Vagina (tissue), 2 donors: ENCODE measurements around the gene QSOX1. TPM values are rescaled to one million over a fixed set of nuclear protein-coding genes. Genes with fewer than 3 reads are reported as not detected.

ENCODE experiments used
- DNase-seq, 2 donors: peaks; one replicate each; pipeline ENCODE4 v3.0.0-alpha.2; 2017; ENCODE audit errors: extremely low spot score in 2 of 2
- H3K27ac ChIP-seq: fragments of 200-600 bp; sonication (generic); one replicate; pipeline ENCODE4 v1.5.1; 2019
- H3K27me3 ChIP-seq: fragments of 200-600 bp; sonication (generic); one replicate; pipeline ENCODE4 v1.5.1; 2019
- H3K36me3 ChIP-seq, 2 donors: fragments of 200-600 bp; sonication (generic); one replicate each; pipeline ENCODE4 v1.5.1; 2017 to 2019
- H3K4me1 ChIP-seq: fragments of 200-600 bp; sonication (generic); one replicate; pipeline ENCODE4 v1.5.1; 2019
- H3K4me3 ChIP-seq, 2 donors: fragments of 200-600 bp; sonication (generic); 1 replicate in 1 of 2; 2 replicates in 1 of 2; pipeline ENCODE4 v1.5.1; 2016 to 2019
- H3K9me3 ChIP-seq: fragments of 200-600 bp; sonication (generic); one replicate; pipeline ENCODE4 v1.5.1; 2019
- CTCF ChIP-seq, 3 experiments: fragments of 450-650 bp in 2 of 3; fragments of 200-600 bp in 1 of 3; sonication (generic) in 1 of 3; IDR thresholded peaks; one replicate each; pipeline ENCODE4 v1.5.1; 2017 to 2019; ENCODE audit warnings: antibody characterized with exemption in 3 of 3, mild to moderate bottlenecking in 2 of 3, moderate library complexity in 2 of 3
- POLR2A ChIP-seq, 2 donors: fragments of 450-650 bp; IDR thresholded peaks; one replicate each; pipeline ENCODE4 v1.6.1; 2017; ENCODE audit warnings: antibody characterized with exemption in 2 of 2, mild to moderate bottlenecking in 2 of 2, moderate library complexity in 2 of 2
- POLR2AphosphoS5 ChIP-seq, 2 donors: sonication (generic); formaldehyde crosslinking; IDR thresholded peaks; one replicate each; pipeline ENCODE4 v1.9.0; 2017; ENCODE audit warnings: antibody characterized with exemption in 2 of 2, mild to moderate bottlenecking in 2 of 2, low read depth in 1 of 2; ENCODE audit not compliant: insufficient read depth in 1 of 2
- intact Hi-C: fragments of 100-400 bp; cut with DNase I; formaldehyde crosslinking; loops from one replicate; pipeline ENCODE4 v1.15.1; 2023
- total RNA-seq: library from RNA; depleted of rRNA; stranded (reverse); fragments of >200 nt; gene quantifications from one replicate; pipeline ENCODE4 v1.2.3, GENCODE V29; 2016

The QSOX1 gene
- total RNA-seq, 1 donor from 2014 or later: 103 TPM

GRCh38 chr1:180204231-180204630 is 49.6 kb downstream of the QSOX1 start:
- no peak for DNase-seq
- Histone ChIP-seq H3K27me3 (no peaks in the 10 kb centered on the region), H3K9me3 (no peaks in the 10 kb centered on the region), H3K27ac (no peak overlapping the region), H3K4me3 (no peak overlapping the region), H3K36me3 (no peaks in the 10 kb centered on the region), H3K4me1 (no peaks in the 10 kb centered on the region)
- intact Hi-C loops: no loop called here
- no peak for TF ChIP-seq CTCF (IDR thresholded peaks at IDR 0.05)
- TF ChIP-seq POLR2AphosphoS5 (IDR thresholded peaks at IDR 0.05; ENCODE audit: insufficient read depth in 1 of 2, low read depth in 1 of 2): no peak
- TF ChIP-seq POLR2A (IDR thresholded peaks at IDR 0.05): no peak

GRCh38 chr1:180206581-180206980 is 51.9 kb downstream of the QSOX1 start:
- Histone ChIP-seq H3K4me1 (no peaks in the 10 kb centered on the region), H3K27ac (no peak overlapping the region), H3K9me3 (no peaks in the 10 kb centered on the region), H3K36me3 (no peaks in the 10 kb centered on the region), H3K27me3 (no peaks in the 10 kb centered on the region), H3K4me3 (no peak overlapping the region)
- no peak for DNase-seq
- intact Hi-C loops: no loop called here
- TF ChIP-seq CTCF (IDR thresholded peaks at IDR 0.05): no peak
- no peak for TF ChIP-seq POLR2AphosphoS5 (IDR thresholded peaks at IDR 0.05; ENCODE audit: insufficient read depth in 1 of 2, low read depth in 1 of 2)
- TF ChIP-seq POLR2A (IDR thresholded peaks at IDR 0.05): no peak

- Histone ChIP-seq H3K27ac (no peak overlapping the region), H3K4me3 (no peak overlapping the region), H3K9me3 (no peaks in the 10 kb centered on the region), H3K4me1 (no peaks in the 10 kb centered on the region), H3K36me3 (no peaks in the 10 kb centered on the region), H3K27me3 (no peaks in the 10 kb centered on the region)
- intact Hi-C loops: no loop called here
- no peak for TF ChIP-seq CTCF (IDR thresholded peaks at IDR 0.05)
- TF ChIP-seq POLR2AphosphoS5 (IDR thresholded peaks at IDR 0.05; ENCODE audit: insufficient read depth in 1 of 2, low read depth in 1 of 2): no peak
- TF ChIP-seq POLR2A (IDR thresholded peaks at IDR 0.05): no peak
- DNase-seq: no peak
These were observed 53.6 kb downstream of the QSOX1 start for GRCh38 chr1:180208264-180208663.

- intact Hi-C loops: no loop called here
- no peak overlapping the region for H3K4me3 ChIP-seq
These were observed 55.4 kb downstream of the QSOX1 start for GRCh38 chr1:180210008-180210620.

More at GRCh38 chr1:180210008-180210620, 55.4 kb downstream of the QSOX1 start:
- H3K27me3 ChIP-seq: no peaks in the 10 kb centered on the region
- H3K9me3 ChIP-seq: no peaks in the 10 kb centered on the region
- TF ChIP-seq POLR2AphosphoS5 (IDR thresholded peaks at IDR 0.05; ENCODE audit: insufficient read depth in 1 of 2, low read depth in 1 of 2) (no peak), POLR2A (IDR thresholded peaks at IDR 0.05) (no peak), CTCF (IDR thresholded peaks at IDR 0.05) (no peak)
- DNase-seq: no peak
- no peaks in the 10 kb centered on the region for H3K4me1 ChIP-seq
- H3K27ac ChIP-seq: no peak overlapping the region
- no peaks in the 10 kb centered on the region for H3K36me3 ChIP-seq
